HG02885 (cell line): Measurements from ENCODE around the gene FOLR1.

Source experiments
- ATAC-seq: cut with Tn5 transposase; IDR thresholded peaks from one replicate; pipeline ENCODE4 v1.9.1; 2021; ENCODE audit warnings: mild to moderate bottlenecking; ENCODE audit not compliant: unreplicated experiment, poor library complexity

FOLR1 gene

GRCh38 chr11:72244361-72245262 is 52.7 kb downstream of the FOLR1 start:
- no peak for ATAC-seq

- ATAC-seq: no peak
These were observed 53.4 kb downstream of the FOLR1 start for GRCh38 chr11:72245263-72245816.
